ENCODE data around the gene POLR2L. TPM values are rescaled to one million over a fixed set of nuclear protein-coding genes. Genes with fewer than 3 reads are reported as not detected.

POLR2L gene
- total RNA-seq, 4 donors from 2014 or later: 71.4 to 189 (median 92.3) TPM

DNA sequence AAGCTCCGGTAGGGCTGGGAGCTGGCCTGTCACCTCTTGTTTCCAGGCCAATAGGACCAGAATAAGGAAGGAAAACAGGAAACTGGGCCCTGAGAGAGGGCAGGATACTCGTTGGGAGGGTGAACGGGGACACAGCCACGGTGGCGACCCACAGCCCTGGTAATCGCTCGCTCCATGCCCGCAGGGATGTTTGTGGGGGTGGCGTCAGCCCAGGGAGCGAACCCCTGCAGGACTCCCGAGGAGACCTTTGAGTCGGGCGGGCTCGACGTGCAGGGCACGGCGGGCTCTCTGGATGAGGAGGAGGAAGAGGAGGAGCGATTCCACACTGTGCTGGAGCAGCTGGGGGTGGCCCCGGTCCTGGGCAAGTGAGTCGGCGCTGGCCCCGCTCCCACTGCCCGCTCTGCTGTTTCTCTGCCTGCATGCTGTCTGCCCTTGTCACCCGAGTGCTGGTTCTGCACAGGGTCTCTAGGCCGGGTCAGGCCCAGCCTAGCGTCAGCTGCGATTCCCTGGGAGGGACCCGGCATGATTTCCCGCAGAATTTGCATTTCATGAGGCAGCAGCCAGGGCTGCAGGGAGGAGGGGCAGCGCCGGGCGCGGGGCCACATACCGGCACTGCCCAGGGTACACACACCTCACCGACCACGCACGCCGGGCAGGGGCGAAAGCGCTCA is 13.0 kb downstream of the POLR2L start:
- WGBS: 17% methylated on average over 31 of the region's 40 CpGs
- intact Hi-C loops (cut with DNase I): no loop called here
- DNase-seq (ENCODE audit: extremely low spot score): no peak
- Histone ChIP-seq H3K9me3 (no peaks in the 10 kb centered on the region), H3K4me1 (peaks cover 72 to 84% (median 79%) of the 10 kb centered on the region in 4 donors), H3K27ac (replicated peaks in 1 of 4) (peak overlapping the region; percentile 36 to 68 (median 49)), H3K4me3 (peak overlapping the region; percentile 39 to 54 (median 45)), H3K27me3 (peaks cover 0 to 83% (median 65%) of the 10 kb centered on the region in 4 donors), H3K36me3 (peaks cover 13 to 19% (median 15%) of the 10 kb centered on the region in 4 donors)
- TF ChIP-seq POLR2A (IDR thresholded peaks at IDR 0.05; ENCODE audit: low read depth): no peak
- TF ChIP-seq POLR2AphosphoS5 (IDR thresholded peaks at IDR 0.05): peak; percentile 6 to 36

DNA sequence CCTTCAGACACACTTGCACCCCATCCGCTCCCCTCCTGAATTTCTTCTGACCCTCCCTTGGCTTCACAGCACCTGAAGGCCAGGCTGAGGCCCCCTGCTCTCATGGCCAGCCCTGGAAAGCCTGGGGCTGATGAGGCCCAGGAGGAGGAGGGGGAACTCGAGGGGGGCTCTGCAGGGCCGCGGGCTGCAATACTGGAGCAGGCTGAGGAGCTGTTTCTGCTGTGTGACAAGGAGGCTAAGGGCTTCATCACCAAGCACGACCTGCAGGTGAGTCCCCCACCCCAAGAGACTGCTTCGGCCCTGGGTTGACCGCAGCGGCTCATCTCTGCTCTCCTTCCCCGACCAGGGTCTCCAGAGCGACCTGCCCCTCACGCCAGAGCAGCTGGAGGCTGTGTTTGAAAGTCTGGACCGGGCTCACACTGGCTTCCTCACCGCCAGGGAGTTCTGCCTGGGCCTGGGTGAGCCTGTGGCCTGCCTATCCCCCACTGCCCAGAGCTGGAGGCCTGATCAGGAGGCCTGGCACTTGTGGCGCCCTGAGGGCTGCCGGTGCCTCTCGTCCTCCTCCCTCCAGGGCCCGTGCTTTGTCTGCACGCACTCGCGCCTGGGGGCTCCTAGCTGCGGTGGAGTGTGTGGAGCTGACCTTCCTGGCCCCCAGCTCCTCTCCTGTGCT is 13.7 kb downstream of the POLR2L start:
- H3K4me3 ChIP-seq: peak overlapping the region in 3 of 4 donors; percentile 43 to 54 (median 47)
- peak overlapping the region; percentile 15 to 68 (median 58) for H3K27ac ChIP-seq (replicated peaks in 1 of 4)
- TF ChIP-seq POLR2A (IDR thresholded peaks at IDR 0.05; ENCODE audit: low read depth): no peak
- TF ChIP-seq, protein P1, sequence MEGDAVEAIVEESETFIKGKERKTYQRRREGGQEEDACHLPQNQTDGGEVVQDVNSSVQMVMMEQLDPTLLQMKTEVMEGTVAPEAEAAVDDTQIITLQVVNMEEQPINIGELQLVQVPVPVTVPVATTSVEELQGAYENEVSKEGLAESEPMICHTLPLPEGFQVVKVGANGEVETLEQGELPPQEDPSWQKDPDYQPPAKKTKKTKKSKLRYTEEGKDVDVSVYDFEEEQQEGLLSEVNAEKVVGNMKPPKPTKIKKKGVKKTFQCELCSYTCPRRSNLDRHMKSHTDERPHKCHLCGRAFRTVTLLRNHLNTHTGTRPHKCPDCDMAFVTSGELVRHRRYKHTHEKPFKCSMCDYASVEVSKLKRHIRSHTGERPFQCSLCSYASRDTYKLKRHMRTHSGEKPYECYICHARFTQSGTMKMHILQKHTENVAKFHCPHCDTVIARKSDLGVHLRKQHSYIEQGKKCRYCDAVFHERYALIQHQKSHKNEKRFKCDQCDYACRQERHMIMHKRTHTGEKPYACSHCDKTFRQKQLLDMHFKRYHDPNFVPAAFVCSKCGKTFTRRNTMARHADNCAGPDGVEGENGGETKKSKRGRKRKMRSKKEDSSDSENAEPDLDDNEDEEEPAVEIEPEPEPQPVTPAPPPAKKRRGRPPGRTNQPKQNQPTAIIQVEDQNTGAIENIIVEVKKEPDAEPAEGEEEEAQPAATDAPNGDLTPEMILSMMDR (IDR thresholded peaks at IDR 0.05): no peak
- TF ChIP-seq POLR2AphosphoS5 (IDR thresholded peaks at IDR 0.05): no peak
- no peak for TF ChIP-seq EP300 (IDR thresholded peaks at IDR 0.05)
- intact Hi-C loops (cut with DNase I): no loop called here
- peaks cover 65 to 77% (median 72%) of the 10 kb centered on the region in 4 donors for H3K4me1 ChIP-seq
- DNase-seq (ENCODE audit: extremely low spot score): no peak
- peaks cover 20 to 26% (median 22%) of the 10 kb centered on the region in 4 donors for H3K36me3 ChIP-seq
- H3K27me3 ChIP-seq: peaks cover 0 to 89% (median 65%) of the 10 kb centered on the region in 4 donors
- 56% methylated on average over 19 of the region's 21 CpGs for WGBS
- H3K9me3 ChIP-seq: no peaks in the 10 kb centered on the region

DNA sequence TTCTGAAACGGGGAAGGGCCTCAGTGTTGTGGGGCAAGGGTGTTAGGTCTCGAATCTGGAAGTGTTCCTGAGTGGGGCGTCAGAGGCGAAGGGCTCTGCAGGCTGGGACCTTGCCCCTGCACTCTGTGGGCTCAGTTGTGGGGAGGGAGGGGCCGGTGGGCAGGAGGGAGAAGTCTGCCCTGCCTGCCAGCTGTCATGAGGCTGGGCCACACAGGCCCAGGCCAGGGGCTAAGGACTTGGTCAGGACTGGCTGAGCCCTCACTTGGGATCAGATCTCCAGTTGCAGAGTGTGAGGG is 14.5 kb downstream of the POLR2L start, which contains the start of gene CRACR2B:
TSS of gene CRACR2B (plus strand) at position 23 of the 296 bp plus-strand sequence. CDS start 689 bp downstream, outside the sequence.
- no peak for DNase-seq (ENCODE audit: extremely low spot score)
- intact Hi-C loops (cut with DNase I): no loop called here
- WGBS: 82% methylated on average over 5 of the region's 5 CpGs

DNA sequence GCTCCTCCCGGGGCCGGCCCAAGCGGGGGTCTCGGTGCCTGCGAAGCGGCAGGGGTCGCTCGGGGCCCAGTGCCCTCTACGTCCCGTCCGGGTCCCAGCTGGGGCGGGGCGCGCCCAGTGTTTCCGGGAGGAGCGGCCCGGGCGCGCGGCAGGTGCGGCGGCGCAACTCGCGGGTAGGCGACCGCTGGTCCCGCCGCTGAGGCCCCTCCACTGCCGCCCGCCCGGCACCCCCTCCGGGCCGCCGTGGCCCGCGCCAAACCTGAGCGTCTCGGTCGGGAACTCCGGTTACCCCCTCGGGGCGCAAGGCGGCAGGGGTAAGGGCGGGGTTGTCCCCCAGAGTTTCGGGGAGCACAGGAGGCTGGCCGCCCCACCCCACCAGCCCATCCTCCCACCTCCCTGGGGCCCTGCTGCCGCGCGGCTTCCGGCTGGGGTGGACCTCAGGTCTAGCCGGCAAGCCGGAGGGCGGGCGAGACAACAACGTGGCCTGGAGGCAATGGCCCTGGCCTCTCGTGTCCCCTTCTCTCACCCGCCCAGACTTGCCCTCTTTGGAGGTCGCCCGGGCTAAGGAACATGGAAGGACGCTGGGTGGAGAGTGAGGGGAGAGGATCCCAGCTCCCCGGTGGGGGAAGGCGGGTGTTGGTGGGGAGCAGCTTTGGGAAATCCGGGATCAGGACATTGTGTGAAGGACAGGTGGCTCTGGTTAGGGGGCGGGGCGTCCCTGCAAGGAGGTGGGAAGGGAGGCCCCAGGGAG is 15.0 kb downstream of the POLR2L start:
- WGBS: 27% methylated on average over 16 of the region's 66 CpGs
- no peaks in the 10 kb centered on the region for H3K9me3 ChIP-seq
- H3K36me3 ChIP-seq: peaks cover 31 to 39% (median 35%) of the 10 kb centered on the region in 4 donors
- H3K4me1 ChIP-seq: peaks cover 66 to 71% (median 68%) of the 10 kb centered on the region in 4 donors
- no peak for DNase-seq (ENCODE audit: extremely low spot score)
- TF ChIP-seq, protein P1 (IDR thresholded peaks at IDR 0.05): no peak
- no peak for TF ChIP-seq EP300 (IDR thresholded peaks at IDR 0.05)
- TF ChIP-seq POLR2AphosphoS5 (IDR thresholded peaks at IDR 0.05): no peak
- no peak for TF ChIP-seq POLR2A (IDR thresholded peaks at IDR 0.05; ENCODE audit: low read depth)
- H3K4me3 ChIP-seq: peak overlapping the region; percentile 46 to 60 (median 48)
- intact Hi-C loops (cut with DNase I): no loop called here
- peaks cover 0 to 88% (median 65%) of the 10 kb centered on the region in 4 donors for H3K27me3 ChIP-seq
- H3K27ac ChIP-seq (replicated peaks in 1 of 4): peak overlapping the region; percentile 11 to 68 (median 65)

More for the DNA sequence above, 14.5 kb downstream of the POLR2L start, which contains the start of gene CRACR2B:
- peaks cover 0 to 90% (median 65%) of the 10 kb centered on the region in 4 donors for H3K27me3 ChIP-seq
- peaks cover 27 to 34% (median 30%) of the 10 kb centered on the region in 4 donors for H3K36me3 ChIP-seq
- TF ChIP-seq POLR2AphosphoS5 (IDR thresholded peaks at IDR 0.05) (no peak), EP300 (IDR thresholded peaks at IDR 0.05) (no peak), POLR2A (IDR thresholded peaks at IDR 0.05; ENCODE audit: low read depth) (no peak)
- TF ChIP-seq, protein P1 (IDR thresholded peaks at IDR 0.05): no peak
- H3K9me3 ChIP-seq: no peaks in the 10 kb centered on the region
- H3K4me1 ChIP-seq: peaks cover 65 to 73% (median 68%) of the 10 kb centered on the region in 4 donors
- peak within 1 kb of the TSS; percentile 47 to 60 (median 48) for H3K4me3 ChIP-seq
- H3K27ac ChIP-seq (replicated peaks in 1 of 4): peak within 1 kb of the TSS; percentile 15 to 68 (median 65)
